GM21717 (cell line): Measurements from ENCODE around the gene TEX29.

ENCODE experiments used
- ATAC-seq: cut with Tn5 transposase; IDR thresholded peaks from one replicate; pipeline ENCODE4 v1.9.1; 2021; ENCODE audit warnings: mild to moderate bottlenecking, moderate library complexity; ENCODE audit not compliant: unreplicated experiment

Gene TEX29

GRCh38 chr13:111339366-111340143, 19.1 kb downstream of the TEX29 start:
- no peak for ATAC-seq

- ATAC-seq = no peak
Measured at GRCh38 chr13:111341886-111342285, 21.4 kb downstream of the TEX29 start.

DNA sequence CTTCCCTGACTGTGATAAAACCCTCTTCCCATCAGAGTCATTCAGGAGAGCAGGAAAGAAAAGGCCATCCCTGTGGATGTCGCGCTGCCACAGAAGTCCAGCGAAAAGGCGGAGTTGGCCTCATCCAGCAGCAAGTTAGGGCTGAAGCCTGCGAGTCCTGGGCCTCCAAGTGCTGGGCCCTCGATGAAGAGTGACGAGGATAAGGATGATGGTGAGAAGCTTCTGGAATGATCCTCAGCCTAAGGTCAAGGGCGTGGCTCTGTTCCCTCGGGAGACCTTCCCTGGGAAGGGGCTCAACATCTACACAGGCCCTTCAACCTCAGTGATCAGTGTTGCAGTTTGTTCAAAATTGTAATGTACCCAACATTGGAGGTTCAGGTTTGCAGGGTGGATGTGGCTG, 22.3 kb downstream of the TEX29 start:
- ATAC-seq = no peak

- no peak for ATAC-seq
Measured at GRCh38 chr13:111343186-111343805, 22.9 kb downstream of the TEX29 start.

GRCh38 chr13:111344471-111345191, 24.2 kb downstream of the TEX29 start:
- ATAC-seq = no peak

- no peak for ATAC-seq
Measured at GRCh38 chr13:111345682-111346081, 25.2 kb downstream of the TEX29 start.

- no peak for ATAC-seq
Measured at GRCh38 chr13:111346101-111346680, 25.7 kb downstream of the TEX29 start.

DNA sequence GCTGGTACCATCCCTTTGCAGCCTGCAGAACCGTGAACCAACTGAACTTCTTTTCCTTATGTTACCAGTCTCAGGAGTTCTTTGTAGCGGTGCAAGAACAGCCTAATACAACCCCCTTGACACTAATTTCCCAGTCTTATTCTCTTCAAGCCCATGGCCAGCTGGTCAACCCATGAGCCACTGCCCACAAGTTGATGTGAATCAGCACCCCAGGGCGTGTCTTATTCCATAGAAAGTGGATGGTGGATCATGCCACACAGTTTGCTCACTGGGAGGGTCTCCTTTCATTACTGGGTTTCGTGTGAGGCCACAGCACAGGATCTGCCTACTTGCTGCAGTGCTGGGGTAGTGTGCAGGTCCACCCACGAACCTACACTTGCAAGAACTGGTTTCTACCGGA, 27.0 kb downstream of the TEX29 start:
- ATAC-seq = no peak

- ATAC-seq = no peak
Measured at GRCh38 chr13:111353508-111353907, 33.1 kb downstream of the TEX29 start.

- no peak for ATAC-seq
Measured at GRCh38 chr13:111354789-111355188, 34.3 kb downstream of the TEX29 start.

DNA sequence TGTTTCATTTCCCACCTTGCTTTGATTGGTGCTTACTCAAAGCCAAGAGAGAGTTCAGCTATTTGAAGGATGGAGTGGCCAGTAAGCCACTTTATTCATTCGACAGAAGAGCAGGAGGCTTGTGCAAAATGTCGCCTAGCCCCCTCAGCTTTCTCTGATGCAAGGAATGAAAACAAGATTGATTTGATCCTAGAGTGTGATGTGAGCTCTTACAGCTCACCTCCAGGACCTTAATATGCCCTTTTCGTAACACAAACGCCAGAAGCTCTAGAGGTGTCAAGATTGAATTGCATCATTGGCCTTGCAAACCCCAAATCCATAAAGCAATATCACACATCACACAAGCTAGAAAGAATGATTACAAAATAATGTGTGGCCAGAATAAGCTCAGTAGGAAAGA, 36.4 kb downstream of the TEX29 start:
- no peak for ATAC-seq

GRCh38 chr13:111359237-111359915, 38.9 kb downstream of the TEX29 start:
- ATAC-seq = no peak

DNA sequence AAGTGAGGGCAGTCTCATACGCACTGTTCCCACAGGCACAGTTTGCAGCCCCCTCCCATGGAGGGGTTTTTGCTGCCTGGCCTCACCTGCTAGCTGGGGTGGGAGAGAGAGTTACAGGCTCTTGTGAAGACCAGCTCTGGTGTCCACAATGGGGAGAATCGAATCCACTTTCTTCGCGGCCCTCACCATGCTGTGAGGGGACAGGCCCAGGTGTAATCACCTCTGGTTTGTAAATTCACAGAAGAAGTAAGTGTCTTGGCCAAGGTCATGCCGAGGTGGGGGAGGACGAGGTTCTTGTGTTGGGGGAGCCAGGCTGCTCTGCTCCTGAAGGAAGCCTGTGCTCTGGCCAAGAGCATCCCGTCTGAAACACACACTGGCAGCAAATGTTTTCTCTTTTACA, 39.5 kb downstream of the TEX29 start:
- no peak for ATAC-seq

- no peak for ATAC-seq
Measured at GRCh38 chr13:111360452-111360851, 40.0 kb downstream of the TEX29 start.

DNA sequence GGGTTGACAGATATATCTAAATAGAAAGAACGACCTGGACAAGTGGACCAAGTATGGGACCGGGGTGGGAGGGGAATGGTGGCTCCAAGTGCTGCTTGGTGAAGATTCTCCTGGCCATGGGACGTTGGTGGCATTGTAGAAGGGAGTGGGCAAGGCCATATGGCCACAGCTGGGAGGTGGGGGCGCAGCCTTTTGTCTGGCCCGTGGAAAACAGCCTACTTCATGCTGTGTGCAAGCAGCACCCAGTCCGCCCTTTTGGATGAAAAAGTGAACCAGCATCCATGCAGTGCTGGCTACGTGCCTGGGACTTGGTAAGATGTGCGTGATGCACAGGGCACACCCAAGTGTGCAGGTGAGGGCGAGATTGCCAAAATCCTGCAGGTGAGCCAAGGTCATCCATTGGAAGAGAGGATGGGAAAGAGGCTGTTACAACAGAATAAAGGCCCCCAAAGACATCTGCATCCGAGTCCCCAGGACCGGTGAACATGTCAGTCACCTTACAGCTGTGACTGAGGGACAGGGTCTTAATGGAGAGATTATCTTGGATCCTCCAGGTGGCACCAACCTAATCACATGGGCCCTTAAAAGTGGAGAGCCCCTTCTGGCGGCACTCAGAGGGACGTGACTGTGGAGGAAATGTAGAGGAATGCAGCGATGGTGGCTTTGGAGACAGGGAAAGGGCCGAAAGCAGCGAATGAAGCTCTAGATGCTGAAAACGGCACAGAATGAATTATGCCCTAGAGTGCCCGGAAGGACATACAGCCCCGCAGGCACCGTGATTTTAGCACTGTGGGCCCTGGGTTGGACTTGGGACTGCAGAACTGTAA, 40.8 kb downstream of the TEX29 start:
- no peak for ATAC-seq

DNA sequence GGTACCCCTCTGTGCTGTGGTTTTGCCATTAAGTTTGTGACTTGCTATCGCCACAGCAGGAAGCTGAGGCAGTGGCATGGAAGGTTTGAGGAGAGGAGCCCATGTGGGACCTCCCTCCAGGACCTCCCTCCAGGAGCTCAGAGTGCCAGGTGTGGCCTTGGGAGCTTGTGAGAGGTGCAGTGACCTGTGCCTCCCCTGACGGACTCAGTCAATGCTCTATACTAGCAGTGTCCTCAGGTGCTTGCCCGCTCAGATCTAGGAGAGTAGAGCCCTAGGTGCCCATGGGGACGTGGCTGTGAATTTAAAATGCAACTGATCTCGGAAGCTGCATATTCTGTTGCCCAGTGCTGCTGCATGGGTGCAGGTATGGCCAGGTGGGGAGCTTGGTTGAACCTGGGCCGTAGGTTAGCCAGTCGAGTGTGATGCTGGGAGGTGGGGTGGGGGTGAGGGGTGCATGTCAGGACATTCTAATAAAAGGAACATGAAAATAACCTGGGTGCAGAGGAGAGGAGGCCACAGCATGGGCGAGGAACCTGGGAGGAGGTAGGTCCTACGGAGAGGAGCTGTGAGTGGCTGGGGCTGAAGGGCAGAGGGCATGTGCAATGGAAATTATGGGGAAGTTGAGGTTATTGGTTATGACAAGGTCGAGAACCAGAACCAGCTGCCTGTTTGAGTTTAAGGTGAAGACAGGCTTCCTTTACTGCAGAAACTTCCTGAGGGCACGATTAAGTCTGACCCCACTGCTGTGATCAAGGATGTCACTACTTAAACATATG, 41.6 kb downstream of the TEX29 start:
- ATAC-seq = no peak

GRCh38 chr13:111363121-111363520, 42.7 kb downstream of the TEX29 start:
- ATAC-seq = no peak

GRCh38 chr13:111363591-111363990, 43.1 kb downstream of the TEX29 start:
- ATAC-seq = no peak
